HepG2 (cell line): ENCODE data around the gene NEU4. TPM values are rescaled to one million over a fixed set of nuclear protein-coding genes. Genes with fewer than 3 reads are reported as not detected.

Source experiments
- CSRNP1 ChIP-seq: sonication (generic); formaldehyde crosslinking; IDR thresholded peaks from 2 replicates; pipeline ENCODE4 v1.8.1; 2023; ENCODE audit warnings: mild to moderate bottlenecking, missing genetic modification reagents
- E2F2 ChIP-seq: sonication (generic); formaldehyde crosslinking; IDR thresholded peaks from 2 replicates; pipeline ENCODE4 v1.4.0; 2020; ENCODE audit warnings: missing genetic modification reagents, borderline replicate concordance
- ETV6 ChIP-seq: sonication (generic); formaldehyde crosslinking; conservative IDR thresholded peaks from 2 replicates; pipeline ENCODE4 v1.4.0; 2020; ENCODE audit warnings: missing genetic modification reagents
- FOSL1 ChIP-seq: sonication (generic); formaldehyde crosslinking; IDR thresholded peaks from 2 replicates; pipeline ENCODE4 v1.9.0; 2021; ENCODE audit warnings: missing genetic modification reagents, borderline replicate concordance
- FOXC1 ChIP-seq: sonication (generic); formaldehyde crosslinking; IDR thresholded peaks from 2 replicates; pipeline ENCODE4 v1.8.0; 2022; ENCODE audit warnings: mild to moderate bottlenecking, missing genetic modification reagents, borderline replicate concordance
- LCORL ChIP-seq, 2 experiments: fragments of 450-650 bp in 1 of 2; sonication (generic) in 1 of 2; formaldehyde crosslinking in 1 of 2; IDR thresholded peaks; 2 replicates each; pipeline versions ENCODE4 v1.5.0 to v1.6.1; 2017 to 2020; ENCODE audit warnings: antibody characterized with exemption in 1 of 2, missing genetic modification reagents in 1 of 2
- MXD1 ChIP-seq: sonication (generic); formaldehyde crosslinking; IDR thresholded peaks from 2 replicates; pipeline ENCODE4 v1.4.0; 2020; ENCODE audit warnings: mild to moderate bottlenecking, missing genetic modification reagents
- MXI1 ChIP-seq: IDR thresholded peaks from 3 replicates; pipeline ENCODE4 v1.6.1; 2012; ENCODE audit warnings: low read depth, low read length, inconsistent platforms, borderline replicate concordance
- NCOA2 ChIP-seq: sonication (generic); formaldehyde crosslinking; IDR thresholded peaks from 2 replicates; pipeline ENCODE4 v1.8.0; 2022; ENCODE audit warnings: inconsistent platforms
- POLR2A ChIP-seq, 2 experiments: IDR thresholded peaks; 2 replicates each; pipeline ENCODE4 v1.6.1; 2011; ENCODE audit warnings: low read depth in 2 of 2, low read length in 2 of 2, mild to moderate bottlenecking in 1 of 2, moderate library complexity in 1 of 2; ENCODE audit not compliant: insufficient read depth in 1 of 2
- PTBP1 ChIP-seq: fragments of 200-400 bp; formaldehyde crosslinking; IDR thresholded peaks from 2 replicates; pipeline ENCODE4 v1.6.1; 2018; ENCODE audit warnings: low read length, low read depth; ENCODE audit not compliant: poor library complexity, severe bottlenecking
- RBM39 ChIP-seq: fragments of 200-400 bp; formaldehyde crosslinking; IDR thresholded peaks from one replicate; pipeline ENCODE4 v1.6.1; 2018; ENCODE audit warnings: antibody characterized with exemption, mild to moderate bottlenecking, low read depth, low read length; ENCODE audit not compliant: poor library complexity, severe bottlenecking
- REL ChIP-seq: sonication (generic); formaldehyde crosslinking; conservative IDR thresholded peaks from 2 replicates; pipeline ENCODE4 v1.8.0; 2022; ENCODE audit warnings: mild to moderate bottlenecking, missing genetic modification reagents, moderate library complexity
- REPIN1 ChIP-seq: sonication (generic); formaldehyde crosslinking; IDR thresholded peaks from 2 replicates; pipeline ENCODE4 v1.8.0; 2022; ENCODE audit warnings: missing genetic modification reagents, low read depth, mild to moderate bottlenecking, borderline replicate concordance
- SP5 ChIP-seq: IDR thresholded peaks from 2 replicates; pipeline ENCODE4 v1.6.1; 2016; ENCODE audit warnings: low read depth, borderline replicate concordance
- TAF1 ChIP-seq: sonication (generic); formaldehyde crosslinking; IDR thresholded peaks from 2 replicates; pipeline ENCODE4 v1.4.0; 2020; ENCODE audit warnings: missing genetic modification reagents
- TGIF2 ChIP-seq: IDR thresholded peaks from 2 replicates; pipeline ENCODE4 v1.6.1; 2016; ENCODE audit warnings: control low read depth, missing compliant biosample characterization
- THAP8 ChIP-seq: sonication (generic); formaldehyde crosslinking; IDR thresholded peaks from 2 replicates; pipeline ENCODE4 v1.5.1; 2020; ENCODE audit warnings: missing genetic modification reagents, mild to moderate bottlenecking, borderline replicate concordance
- ZBTB21 ChIP-seq: sonication (generic); formaldehyde crosslinking; IDR thresholded peaks from 2 replicates; pipeline ENCODE4 v1.4.0; 2020; ENCODE audit warnings: missing genetic modification reagents
- ZNF280B ChIP-seq: sonication (generic); formaldehyde crosslinking; IDR thresholded peaks from 2 replicates; pipeline ENCODE4 v1.5.0; 2020; ENCODE audit warnings: missing genetic modification reagents, mild to moderate bottlenecking, borderline replicate concordance
- ZNF3 ChIP-seq: IDR thresholded peaks from 2 replicates; pipeline ENCODE4 v1.7.0; 2017; ENCODE audit warnings: inconsistent platforms
- polyA plus RNA-seq, 8 experiments: library from polyadenylated mRNA; depleted of rRNA in 3 of 8; stranded (reverse) in 7 of 8; unstranded in 1 of 8; fragments of >200 nt; fragmentation: Illumina TruSeq in 4 of 8; extraction: Trizol in 4 of 8; gene quantifications; 2 replicates each; pipeline versions ENCODE4 v1.2.1 to v1.2.3, GENCODE V29; 2011 to 2016; ENCODE audit warnings: low read depth in 4 of 8, missing spikeins in 1 of 8, mixed read lengths in 1 of 8; ENCODE audit not compliant: insufficient read depth in 1 of 8
- total RNA-seq, 5 experiments: library from RNA; depleted of rRNA; stranded (reverse); fragments of >200 nt; fragmentation: Illumina TruSeq; extraction: Trizol; gene quantifications; 2 replicates each; pipeline ENCODE4 v1.2.3, GENCODE V29; 2016; ENCODE audit warnings: low read depth in 1 of 5

Gene NEU4
- total and polyA plus RNA-seq, 2 of the 13 experiments (the other 11 are each of a cell fraction or from before 2014, with no cell fraction given): 53.5 to 107 TPM

- TF ChIP-seq FOXC1 (CRISPR knock-in tag) (no peak), MXI1 (peak; percentile 20; the same call in 1 of the 3 replicates), POLR2A (IDR thresholded peaks at IDR 0.05; ENCODE audit: insufficient read depth in 1 of 2, low read depth in 2 of 2, low read length in 2 of 2) (peak in 1 of 2 experiments; percentile 35; a peak in 1 of 4 replicates), E2F2 (CRISPR knock-in tag) (peak; percentile 12; the same call in 1 of the 2 replicates), TAF1 (CRISPR knock-in tag) (peak; percentile 60), LCORL (IDR thresholded peaks at IDR 0.05) (no peak), LCORL (CRISPR knock-in tag; IDR thresholded peaks at IDR 0.05) (0 out of 2 replicates have a peak, but pooled peaks have one; percentile 46), TGIF2 (no peak; the same call in 1 of the 2 replicates), FOSL1 (CRISPR knock-in tag) (0 out of 2 replicates have a peak, but pooled peaks have one; percentile 17), ZNF280B (no peak), ETV6 (CRISPR knock-in tag) (no peak), PTBP1 (peak; percentile 33), ZNF3 (CRISPR knock-in tag) (no peak), ZBTB21 (no peak), THAP8 (CRISPR knock-in tag) (0 out of 2 replicates have a peak, but pooled peaks have one; percentile 61), MXD1 (0 out of 2 replicates have a peak, but pooled peaks have one; percentile 15), RBM39 (peak; percentile 82), REL (0 out of 2 replicates have a peak, but pooled peaks have one; percentile 71), CSRNP1 (CRISPR knock-in tag) (peak; percentile 81; the same call in 1 of the 2 replicates), NCOA2 (CRISPR knock-in tag) (peak; percentile 55; the same call in 1 of the 2 replicates), REPIN1 (CRISPR knock-in tag) (peak; percentile 40), SP5 (CRISPR knock-in tag) (peak; percentile 24; the same call in 1 of the 2 replicates)
These were observed 34.4 kb upstream of the NEU4 start (continued) for GRCh38 chr2:241774419-241775222.
